ENCODE measurements around the gene RNF213. TPM values are rescaled to one million over a fixed set of nuclear protein-coding genes. Genes with fewer than 3 reads are reported as not detected.

Gene RNF213
- total RNA-seq, 1 experiment from 2014 or later: 179 TPM

GRCh38 chr17:80224683-80225082 lies 36.0 kb upstream of the RNF213 start:
- Histone ChIP-seq H2AFZ (no peak overlapping the region), H3K4me1 (replicated peaks; ENCODE audit: insufficient read depth) (no peaks in the 10 kb centered on the region), H3K9me2 (ENCODE audit: insufficient read depth) (no peaks in the 10 kb centered on the region), H3K27me3 (ENCODE audit: insufficient read depth, low read depth) (no peaks in the 10 kb centered on the region), H4K20me1 (ENCODE audit: insufficient read depth) (no peaks in the 10 kb centered on the region), H3K4me3 (no peak overlapping the region), H3K79me2 (ENCODE audit: low read depth) (no peaks in the 10 kb centered on the region), H3K9me3 (ENCODE audit: insufficient read depth, low read depth) (no peaks in the 10 kb centered on the region), H3F3A (ENCODE audit: insufficient read depth, low read depth) (no peaks in the 10 kb centered on the region), H3K4me2 (no peak overlapping the region), H3K27ac (no peak overlapping the region), H3K36me3 (ENCODE audit: low read depth) (no peaks in the 10 kb centered on the region)
- no peak for DNase-seq
- no TSS peak for BruUV-seq (replicated peaks)
- CTCF ChIA-PET: no interaction called here
- TF ChIP-seq, protein P1, sequence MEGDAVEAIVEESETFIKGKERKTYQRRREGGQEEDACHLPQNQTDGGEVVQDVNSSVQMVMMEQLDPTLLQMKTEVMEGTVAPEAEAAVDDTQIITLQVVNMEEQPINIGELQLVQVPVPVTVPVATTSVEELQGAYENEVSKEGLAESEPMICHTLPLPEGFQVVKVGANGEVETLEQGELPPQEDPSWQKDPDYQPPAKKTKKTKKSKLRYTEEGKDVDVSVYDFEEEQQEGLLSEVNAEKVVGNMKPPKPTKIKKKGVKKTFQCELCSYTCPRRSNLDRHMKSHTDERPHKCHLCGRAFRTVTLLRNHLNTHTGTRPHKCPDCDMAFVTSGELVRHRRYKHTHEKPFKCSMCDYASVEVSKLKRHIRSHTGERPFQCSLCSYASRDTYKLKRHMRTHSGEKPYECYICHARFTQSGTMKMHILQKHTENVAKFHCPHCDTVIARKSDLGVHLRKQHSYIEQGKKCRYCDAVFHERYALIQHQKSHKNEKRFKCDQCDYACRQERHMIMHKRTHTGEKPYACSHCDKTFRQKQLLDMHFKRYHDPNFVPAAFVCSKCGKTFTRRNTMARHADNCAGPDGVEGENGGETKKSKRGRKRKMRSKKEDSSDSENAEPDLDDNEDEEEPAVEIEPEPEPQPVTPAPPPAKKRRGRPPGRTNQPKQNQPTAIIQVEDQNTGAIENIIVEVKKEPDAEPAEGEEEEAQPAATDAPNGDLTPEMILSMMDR (conservative IDR thresholded peaks at IDR 0.05): no peak
- no peak for TF ChIP-seq EZH2 (IDR thresholded peaks at IDR 0.05; ENCODE audit: low read depth)
- intact Hi-C loops (cut with micrococcal nuclease; ENCODE audit: unreplicated experiment): no loop called here
- POLR2A ChIA-PET (ENCODE audit: unreplicated experiment): no interaction called here

DNA sequence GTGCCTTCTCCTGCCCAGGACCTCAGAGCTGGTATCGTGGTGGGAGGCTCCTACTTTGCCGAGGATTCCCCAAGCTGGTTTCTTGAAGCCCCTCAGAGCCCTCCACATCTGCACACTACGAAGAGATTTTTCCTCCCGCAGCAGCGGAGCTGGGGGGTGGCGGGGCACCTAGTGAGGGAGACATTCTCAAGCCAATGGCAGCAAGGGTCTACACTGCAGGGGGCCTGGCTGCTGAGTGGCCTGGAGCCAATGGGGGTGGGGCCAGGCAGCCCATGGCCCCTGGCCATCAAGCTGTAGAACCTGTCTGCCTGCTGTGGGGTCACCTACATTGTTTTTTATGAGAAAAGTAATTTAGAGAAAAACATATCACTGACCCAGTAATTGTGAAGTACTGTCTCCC lies 35.4 kb upstream of the RNF213 start:
- H3K79me2 ChIP-seq (ENCODE audit: low read depth): no peaks in the 10 kb centered on the region
- no peaks in the 10 kb centered on the region for H3K4me1 ChIP-seq (replicated peaks; ENCODE audit: insufficient read depth)
- no peak overlapping the region for H2AFZ ChIP-seq
- intact Hi-C loops (cut with micrococcal nuclease; ENCODE audit: unreplicated experiment): no loop called here
- H4K20me1 ChIP-seq (ENCODE audit: insufficient read depth): no peaks in the 10 kb centered on the region
- H3K4me2 ChIP-seq: no peak overlapping the region
- no peaks in the 10 kb centered on the region for H3K36me3 ChIP-seq (ENCODE audit: low read depth)
- no peak overlapping the region for H3K4me3 ChIP-seq
- H3F3A ChIP-seq (ENCODE audit: insufficient read depth, low read depth): no peaks in the 10 kb centered on the region
- BruUV-seq (replicated peaks): no TSS peak
- no peak overlapping the region for H3K27ac ChIP-seq
- ChIA-PET CTCF (no interaction called here), POLR2A (ENCODE audit: unreplicated experiment) (no interaction called here)
- H3K9me3 ChIP-seq (ENCODE audit: insufficient read depth, low read depth): no peaks in the 10 kb centered on the region
- no peak for DNase-seq
- no peaks in the 10 kb centered on the region for H3K9me2 ChIP-seq (ENCODE audit: insufficient read depth)
- TF ChIP-seq, protein P1 (conservative IDR thresholded peaks at IDR 0.05): no peak
- no peak for TF ChIP-seq EZH2 (IDR thresholded peaks at IDR 0.05; ENCODE audit: low read depth)
- H3K27me3 ChIP-seq (ENCODE audit: insufficient read depth, low read depth): no peaks in the 10 kb centered on the region

DNA sequence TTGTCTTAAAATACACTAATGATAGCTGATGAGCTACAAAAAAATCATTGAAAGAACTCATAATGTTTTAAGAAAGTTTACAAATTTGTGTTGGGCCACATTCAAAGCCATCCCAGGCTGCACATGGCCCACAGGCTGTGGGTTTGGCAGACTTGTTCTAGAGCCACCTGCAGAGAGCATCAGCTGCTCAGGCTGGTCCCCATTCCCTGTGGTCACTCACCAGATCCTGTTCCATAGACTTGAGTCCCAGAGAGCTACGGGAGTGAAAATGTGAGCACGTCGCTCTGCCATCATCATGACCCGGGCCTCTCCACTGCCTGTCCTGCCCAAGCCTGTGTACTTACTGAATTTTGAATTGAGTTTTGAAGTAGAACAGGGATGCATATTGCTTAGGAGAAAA lies 33.5 kb upstream of the RNF213 start:
- H3K4me1 ChIP-seq (replicated peaks; ENCODE audit: insufficient read depth): no peaks in the 10 kb centered on the region
- H3K27ac ChIP-seq: no peak overlapping the region
- H3K4me2 ChIP-seq: no peak overlapping the region
- TF ChIP-seq, protein P1 (conservative IDR thresholded peaks at IDR 0.05): no peak
- TF ChIP-seq EZH2 (IDR thresholded peaks at IDR 0.05; ENCODE audit: low read depth): no peak
- no peaks in the 10 kb centered on the region for H3K9me3 ChIP-seq (ENCODE audit: insufficient read depth, low read depth)
- BruUV-seq (replicated peaks): no TSS peak
- H3F3A ChIP-seq (ENCODE audit: insufficient read depth, low read depth): no peaks in the 10 kb centered on the region
- no peaks in the 10 kb centered on the region for H3K9me2 ChIP-seq (ENCODE audit: insufficient read depth)
- DNase-seq: no peak
- ChIA-PET POLR2A (ENCODE audit: unreplicated experiment) (no interaction called here), CTCF (no interaction called here)
- H3K27me3 ChIP-seq (ENCODE audit: insufficient read depth, low read depth): no peaks in the 10 kb centered on the region
- H3K79me2 ChIP-seq (ENCODE audit: low read depth): no peaks in the 10 kb centered on the region
- H3K36me3 ChIP-seq (ENCODE audit: low read depth): no peaks in the 10 kb centered on the region
- H2AFZ ChIP-seq: no peak overlapping the region
- no peak overlapping the region for H3K4me3 ChIP-seq
- intact Hi-C loops (cut with micrococcal nuclease; ENCODE audit: unreplicated experiment): no loop called here
- no peaks in the 10 kb centered on the region for H4K20me1 ChIP-seq (ENCODE audit: insufficient read depth)

Measured in PC-9 (cell line).